ENCODE measurements around the gene VPS11.
A peak's percentile ranks its signal among the peaks of the same experiment; 100 is the strongest.
"Not testable (repeated sequence)": the region's sequence is repeated elsewhere in the genome, so short reads cannot be mapped to it uniquely, and the experiment has no call there.

VPS11 gene

DNA sequence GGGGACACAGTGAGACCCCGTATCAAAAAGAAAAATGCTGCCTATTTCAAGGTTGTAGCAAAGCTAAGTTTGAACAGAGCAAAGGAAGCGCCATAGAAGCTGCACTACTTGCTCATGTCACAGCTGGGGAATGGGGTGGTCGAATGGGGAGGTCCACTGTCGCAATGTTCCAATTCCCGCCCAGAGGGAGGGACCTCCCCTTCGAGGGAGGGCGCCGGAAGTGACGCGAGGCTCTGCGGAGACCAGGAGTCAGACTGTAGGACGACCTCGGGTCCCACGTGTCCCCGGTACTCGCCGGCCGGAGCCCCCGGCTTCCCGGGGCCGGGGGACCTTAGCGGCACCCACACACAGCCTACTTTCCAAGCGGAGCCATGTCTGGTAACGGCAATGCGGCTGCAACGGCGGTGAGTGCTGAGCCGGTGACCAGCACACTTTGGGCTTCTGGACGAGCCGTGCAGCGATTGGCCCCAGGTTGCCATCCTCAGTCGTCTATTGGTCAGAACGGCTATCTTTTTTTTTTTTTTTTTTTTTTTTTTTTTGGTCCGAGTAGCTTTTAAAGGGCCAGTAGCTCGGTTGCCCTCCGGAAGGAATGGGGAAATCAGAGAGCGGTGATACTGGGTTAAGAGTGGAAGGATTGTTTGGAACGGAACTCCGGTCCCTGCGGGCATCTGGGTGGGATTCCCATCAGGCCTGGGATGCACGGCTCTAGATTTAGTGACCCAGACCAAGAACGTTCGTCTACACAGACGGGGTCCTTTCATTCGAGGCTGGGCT lies 17.2 kb downstream of the VPS11 start, which contains the start of gene HMBS:
Gene HMBS (plus strand): TSS at position 219 of the 774 bp plus-strand sequence. CDS start 153 bp downstream, at position 372.
- peak; percentile 94 to 96 for DNase-seq

DNA sequence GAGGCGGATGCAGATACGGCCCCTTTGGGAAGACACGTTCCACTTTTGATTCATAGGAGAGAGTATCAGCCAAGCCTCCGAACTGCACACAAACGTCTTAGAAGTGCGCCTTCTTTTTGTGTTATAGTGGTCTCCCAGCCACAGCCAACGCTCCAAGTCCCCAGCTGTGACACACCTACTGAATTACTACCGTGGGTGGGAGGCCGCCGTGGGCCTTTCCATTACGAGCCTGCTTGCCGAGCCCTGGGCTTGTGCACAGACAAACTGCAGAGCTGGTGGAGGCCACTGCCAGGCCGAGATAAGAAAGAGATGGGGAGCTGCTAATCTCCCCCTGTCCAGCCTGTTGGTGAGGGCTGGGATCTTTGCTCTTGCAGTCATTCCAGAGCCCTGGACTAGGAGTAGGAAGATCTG lies 17.8 kb downstream of the VPS11 start:
- DNase-seq = no peak

- DNase-seq = no peak
Observed at GRCh38 chr11:119087123-119087522, 19.5 kb downstream of the VPS11 start.

GRCh38 chr11:119087747-119088241 lies 20.2 kb downstream of the VPS11 start:
- no peak for DNase-seq

DNA sequence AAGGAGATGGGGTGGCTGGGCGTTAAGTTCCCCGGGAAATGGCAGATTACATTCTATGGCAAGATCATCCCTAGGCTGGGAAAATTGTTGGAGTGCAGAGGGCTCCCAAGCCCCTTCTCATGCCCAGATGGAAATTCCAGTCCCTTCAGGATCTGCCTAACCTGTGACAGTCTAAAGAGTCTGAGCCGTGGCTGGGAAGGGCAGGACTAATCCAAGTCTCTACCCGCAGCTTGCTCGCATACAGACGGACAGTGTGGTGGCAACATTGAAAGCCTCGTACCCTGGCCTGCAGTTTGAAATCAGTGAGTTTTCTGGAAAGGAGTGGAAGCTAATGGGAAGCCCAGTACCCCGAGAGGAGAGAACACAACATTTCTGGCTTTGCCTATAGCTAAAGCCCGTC lies 20.8 kb downstream of the VPS11 start:
- no peak for DNase-seq

GRCh38 chr11:119089319-119089718 lies 21.7 kb downstream of the VPS11 start:
- no peak for DNase-seq

DNA sequence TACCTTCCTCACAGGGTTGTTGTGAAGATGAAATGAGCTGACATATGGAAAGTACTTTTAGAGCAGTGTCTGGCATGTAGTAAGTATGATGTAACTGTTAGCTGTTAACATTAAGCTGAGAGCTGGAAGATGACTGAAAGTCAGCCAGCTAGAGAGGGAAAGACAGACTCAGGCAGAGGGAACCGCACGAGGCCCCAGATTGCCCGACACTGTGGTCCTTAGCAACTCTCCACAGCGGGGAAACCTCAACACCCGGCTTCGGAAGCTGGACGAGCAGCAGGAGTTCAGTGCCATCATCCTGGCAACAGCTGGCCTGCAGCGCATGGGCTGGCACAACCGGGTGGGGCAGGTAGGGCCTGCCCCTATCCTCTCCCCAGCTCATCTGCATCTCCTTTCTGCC lies 23.6 kb downstream of the VPS11 start:
- no peak for DNase-seq

GRCh38 chr11:119091966-119092879 lies 24.6 kb downstream of the VPS11 start:
- no peak for DNase-seq

DNA sequence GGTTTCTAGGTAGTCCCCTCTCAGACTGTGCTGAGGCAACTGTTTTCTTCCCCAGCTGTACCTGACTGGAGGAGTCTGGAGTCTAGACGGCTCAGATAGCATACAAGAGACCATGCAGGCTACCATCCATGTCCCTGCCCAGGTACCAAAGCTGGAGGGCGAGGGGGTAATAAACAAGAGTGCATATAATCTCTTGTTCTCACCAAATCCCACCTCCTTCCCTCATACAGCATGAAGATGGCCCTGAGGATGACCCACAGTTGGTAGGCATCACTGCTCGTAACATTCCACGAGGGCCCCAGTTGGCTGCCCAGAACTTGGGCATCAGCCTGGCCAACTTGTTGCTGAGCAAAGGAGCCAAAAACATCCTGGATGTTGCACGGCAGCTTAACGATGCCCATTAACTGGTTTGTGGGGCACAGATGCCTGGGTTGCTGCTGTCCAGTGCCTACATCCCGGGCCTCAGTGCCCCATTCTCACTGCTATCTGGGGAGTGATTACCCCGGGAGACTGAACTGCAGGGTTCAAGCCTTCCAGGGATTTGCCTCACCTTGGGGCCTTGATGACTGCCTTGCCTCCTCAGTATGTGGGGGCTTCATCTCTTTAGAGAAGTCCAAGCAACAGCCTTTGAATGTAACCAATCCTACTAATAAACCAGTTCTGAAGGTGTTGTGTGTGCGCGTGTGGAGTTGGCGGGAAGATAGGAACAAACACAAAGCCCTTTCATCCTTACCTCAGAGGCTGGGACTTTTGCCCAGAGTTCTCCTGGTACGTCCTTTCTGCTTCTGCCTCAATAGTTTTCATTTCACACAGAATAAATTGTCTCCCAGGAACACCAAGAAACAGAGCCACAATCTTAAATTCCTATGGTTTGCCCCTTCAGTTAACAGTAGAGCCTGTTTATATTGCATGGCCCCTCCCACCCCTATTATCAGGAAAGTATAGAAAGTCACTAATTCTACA lies 25.5 kb downstream of the VPS11 start:
- DNase-seq = no peak

- no peak for DNase-seq
Observed at GRCh38 chr11:119093942-119094815, 26.6 kb downstream of the VPS11 start.

DNA sequence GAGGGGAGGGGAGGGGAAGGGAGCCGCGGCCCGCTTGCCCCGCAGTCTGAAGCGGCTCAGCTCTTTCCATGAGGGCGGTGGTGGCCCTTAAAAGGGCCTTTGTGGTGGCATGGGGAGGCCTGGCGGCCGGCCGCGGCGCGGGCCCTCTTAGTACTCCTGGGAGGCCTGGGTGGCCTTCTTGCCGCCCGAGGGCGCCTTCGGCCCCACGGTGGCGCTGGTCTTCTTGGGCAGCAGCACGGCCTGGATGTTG lies 27.1 kb downstream of the VPS11 start:
- peak in 1 of 2 experiments; percentile 75 for DNase-seq

DNA sequence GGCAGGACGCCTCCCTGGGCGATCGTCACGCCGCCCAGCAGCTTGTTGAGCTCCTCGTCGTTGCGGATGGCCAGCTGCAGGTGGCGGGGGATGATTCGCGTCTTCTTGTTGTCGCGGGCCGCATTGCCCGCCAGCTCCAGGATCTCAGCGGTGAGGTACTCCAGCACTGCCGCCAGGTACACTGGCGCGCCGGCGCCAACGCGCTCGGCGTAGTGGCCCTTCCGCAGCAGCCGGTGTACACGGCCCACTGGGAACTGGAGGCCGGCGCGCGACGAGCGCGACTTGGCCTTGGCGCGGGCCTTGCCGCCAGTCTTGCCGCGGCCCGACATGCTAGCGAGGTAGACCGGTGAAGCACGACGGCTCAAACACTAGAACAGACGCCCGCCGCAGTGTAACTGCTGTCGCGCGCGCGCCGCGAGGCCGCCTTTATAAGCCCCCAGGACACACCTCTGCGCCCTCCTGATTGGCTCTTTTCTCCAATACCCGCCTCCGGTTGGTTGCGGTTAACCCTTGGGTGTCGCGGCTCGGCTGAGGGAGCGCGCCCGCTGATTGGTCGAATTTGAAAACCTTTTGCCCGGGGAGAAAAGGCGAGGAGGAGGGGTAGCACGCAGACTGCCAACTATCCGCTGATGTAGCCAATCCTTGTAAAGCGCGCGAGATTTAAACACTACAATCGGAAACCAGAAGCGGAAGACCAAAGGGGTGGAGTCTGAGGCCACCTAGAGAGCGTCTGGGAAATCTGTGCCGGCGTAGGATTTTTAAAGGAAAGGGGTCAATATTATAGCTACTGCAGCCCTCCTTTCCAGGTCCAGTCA lies 27.7 kb downstream of the VPS11 start:
- peak; percentile 97 to 99 for DNase-seq

- no peak for DNase-seq
Observed at GRCh38 chr11:119099711-119100110, 32.1 kb downstream of the VPS11 start.

DNA sequence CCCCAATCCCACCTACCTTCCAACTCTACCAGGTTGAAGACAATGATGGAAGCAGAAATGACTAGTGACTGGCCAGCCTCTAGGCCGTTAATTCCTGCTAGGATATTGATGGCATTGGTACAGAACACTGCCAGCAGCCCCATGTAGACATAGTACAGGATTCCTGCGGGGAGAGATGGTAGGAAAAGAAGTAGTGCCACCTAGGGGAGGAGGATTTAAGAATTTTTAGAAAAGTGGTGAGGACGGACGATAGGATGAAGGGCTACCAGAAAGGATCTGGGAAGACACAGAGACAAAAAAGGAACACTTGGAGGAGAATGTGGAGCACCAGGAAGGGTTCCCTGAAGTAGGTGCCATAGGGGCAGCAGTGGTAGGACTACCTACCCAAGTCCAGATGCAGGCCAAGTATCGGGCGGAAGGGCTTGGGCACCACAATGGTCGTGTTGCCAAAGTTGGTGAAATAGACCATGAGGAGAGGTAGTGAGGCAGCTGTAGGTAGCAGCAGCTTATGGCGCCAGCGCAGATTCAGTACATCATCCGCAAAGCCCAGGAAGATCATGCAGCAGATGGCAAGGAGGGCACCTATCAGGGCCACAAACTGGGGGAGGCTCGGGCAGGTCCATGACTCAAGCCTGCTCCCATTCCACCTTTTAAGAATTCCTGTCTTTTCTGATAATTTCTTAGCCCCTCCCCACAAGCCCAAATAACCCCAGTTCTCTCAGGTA lies 32.8 kb downstream of the VPS11 start:
- DNase-seq = peak in 1 of 2 experiments; percentile 65

GRCh38 chr11:119100994-119101758 lies 33.6 kb downstream of the VPS11 start:
- no peak for DNase-seq

DNA sequence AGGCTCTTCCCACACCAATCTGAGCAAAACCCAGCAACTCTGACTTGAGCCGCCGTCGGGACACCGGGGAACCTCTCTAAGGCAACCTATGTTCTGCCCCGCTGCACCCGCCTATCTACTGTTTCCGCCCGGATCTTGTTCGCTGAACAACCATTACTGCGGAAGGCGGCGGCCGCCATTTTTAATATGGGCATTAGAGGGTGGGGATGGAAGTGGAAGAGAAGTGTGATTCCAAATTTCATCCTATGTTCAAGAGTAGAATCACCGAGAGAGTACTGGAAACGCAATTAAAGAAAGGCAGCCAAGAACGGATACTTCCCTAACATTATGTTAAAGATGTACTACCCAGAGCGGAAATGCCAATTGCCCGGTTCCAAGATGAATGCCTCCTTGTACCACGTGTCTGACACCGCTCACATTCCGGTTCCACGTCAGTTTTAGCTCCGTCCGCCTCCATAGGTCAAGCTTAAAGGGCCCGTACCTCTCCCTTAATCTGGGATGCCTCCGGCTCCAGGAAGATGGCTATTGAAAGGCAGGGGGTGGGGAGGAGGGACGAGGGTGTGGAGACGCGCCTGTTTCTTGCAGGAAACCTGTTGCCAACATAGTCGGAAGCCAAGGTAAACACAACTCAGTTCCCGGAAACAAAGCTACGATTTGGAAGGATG lies 34.3 kb downstream of the VPS11 start, which contains the start of gene DPAGT1:
Gene DPAGT1 (minus strand): TSS at position 95 of the 665 bp plus-strand sequence. CDS start 198 bp downstream, outside the sequence.
- peak; percentile 95 to 98 for DNase-seq

DNA sequence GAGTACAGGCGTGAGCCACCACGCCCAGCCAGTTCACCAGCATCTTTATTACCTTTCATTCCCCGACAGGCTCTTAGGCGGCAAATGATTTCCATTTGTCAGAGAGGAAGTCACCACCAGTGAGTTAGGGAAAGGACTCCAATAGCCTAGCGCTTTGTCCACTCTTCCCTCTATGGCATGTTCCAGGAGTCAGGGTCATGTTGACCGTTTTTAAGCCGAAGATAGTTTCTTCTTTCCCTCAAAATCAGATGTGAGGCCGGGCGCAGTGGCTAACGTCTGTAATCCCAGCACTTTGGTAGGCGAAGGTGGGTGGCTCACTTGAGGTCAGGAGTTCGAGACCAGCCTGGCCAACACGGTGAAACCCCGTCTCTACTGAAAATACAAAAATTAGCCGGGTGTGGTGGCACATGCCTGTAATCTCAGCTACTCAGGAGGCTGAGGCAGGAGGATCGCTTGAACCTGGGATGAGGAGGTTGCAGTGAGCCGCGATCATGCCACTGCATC lies 35.6 kb downstream of the VPS11 start:
- DNase-seq = not testable (repeated sequence)

DNA sequence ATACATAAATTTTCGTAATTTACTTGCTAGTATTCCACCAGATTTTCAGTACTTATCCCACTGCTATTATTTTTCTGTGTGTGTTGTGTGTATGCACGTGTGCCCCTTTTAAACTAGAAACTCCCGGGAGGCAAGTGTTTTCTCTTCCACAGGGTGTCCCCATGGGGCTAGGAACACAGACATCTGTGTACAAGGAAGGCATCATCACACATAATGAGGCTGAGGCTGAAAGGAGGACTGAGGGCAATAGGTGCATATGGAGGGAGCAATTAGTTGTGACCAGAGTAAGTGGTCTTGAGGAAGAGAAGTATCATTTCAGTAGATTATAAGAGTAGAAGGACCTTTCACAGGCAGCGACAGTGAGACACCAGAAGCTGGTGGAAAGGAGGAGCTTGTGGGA lies 36.2 kb downstream of the VPS11 start:
- no peak for DNase-seq
